HG02763 (cell line): Measurements from ENCODE around the gene ASB15.

Experiments used
- ATAC-seq: cut with Tn5 transposase; IDR thresholded peaks from one replicate; pipeline ENCODE4 v1.9.1; 2021; ENCODE audit warnings: mild to moderate bottlenecking, moderate library complexity; ENCODE audit not compliant: unreplicated experiment

ASB15 gene

DNA sequence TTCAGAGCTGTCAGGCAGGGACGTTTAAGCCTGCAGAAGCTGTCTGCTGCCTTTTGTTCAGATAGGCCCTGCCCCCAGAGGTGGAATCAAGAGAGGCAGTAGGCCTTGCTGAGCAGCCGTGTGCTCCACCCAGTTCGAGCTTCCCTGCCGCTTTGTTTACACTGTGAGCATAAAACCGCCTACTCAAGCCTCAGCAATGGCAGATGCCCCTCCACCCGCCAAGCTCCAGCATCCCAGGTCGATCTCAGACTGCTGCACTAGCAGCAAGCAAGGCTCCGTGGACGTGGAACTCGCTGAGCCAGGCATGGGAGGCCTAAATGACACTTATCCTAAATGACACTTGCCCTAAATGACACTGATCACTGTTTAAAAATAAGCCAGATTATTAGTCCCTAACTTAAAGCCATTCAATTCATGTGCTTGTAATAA, 6.8 kb upstream of the ASB15 start:
- no peak for ATAC-seq

DNA sequence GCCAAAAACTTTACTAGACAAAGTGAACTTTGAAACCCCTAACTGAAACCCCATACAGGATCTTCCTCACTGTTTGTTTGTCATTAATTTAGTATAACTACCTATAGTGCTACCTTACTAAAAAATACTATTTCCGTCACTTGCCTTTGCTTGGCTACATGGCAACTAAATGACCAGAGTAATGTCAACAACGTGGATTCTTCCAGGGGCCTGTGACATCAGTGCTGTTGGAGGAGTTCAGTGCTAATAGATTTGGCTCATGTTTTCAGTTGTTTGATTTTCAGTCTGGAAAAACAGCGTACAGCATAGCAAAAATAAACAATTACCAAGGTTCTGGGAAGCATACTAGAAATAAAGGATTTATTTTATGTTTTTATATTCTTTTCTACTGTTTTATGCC, 3.0 kb upstream of the ASB15 start:
- ATAC-seq: no peak

DNA sequence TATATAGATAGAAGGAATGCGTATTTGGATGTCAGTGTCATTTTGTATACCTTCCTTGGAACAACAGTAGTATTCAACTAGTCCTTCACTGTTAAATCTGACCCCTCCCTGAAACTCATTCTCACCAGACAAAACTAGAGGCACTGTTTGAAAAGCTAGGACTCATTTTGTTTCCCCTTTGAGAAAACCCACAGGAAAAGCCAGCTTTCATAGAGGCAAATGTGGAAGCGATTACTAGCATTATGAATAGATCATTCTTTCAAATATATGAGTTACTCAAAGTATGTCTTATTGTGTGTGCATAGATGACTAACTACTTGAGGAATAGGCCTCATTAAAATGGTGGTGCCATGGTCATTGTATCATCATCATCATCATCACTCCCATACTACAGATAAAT, 1.9 kb upstream of the ASB15 start:
- ATAC-seq: no peak

DNA sequence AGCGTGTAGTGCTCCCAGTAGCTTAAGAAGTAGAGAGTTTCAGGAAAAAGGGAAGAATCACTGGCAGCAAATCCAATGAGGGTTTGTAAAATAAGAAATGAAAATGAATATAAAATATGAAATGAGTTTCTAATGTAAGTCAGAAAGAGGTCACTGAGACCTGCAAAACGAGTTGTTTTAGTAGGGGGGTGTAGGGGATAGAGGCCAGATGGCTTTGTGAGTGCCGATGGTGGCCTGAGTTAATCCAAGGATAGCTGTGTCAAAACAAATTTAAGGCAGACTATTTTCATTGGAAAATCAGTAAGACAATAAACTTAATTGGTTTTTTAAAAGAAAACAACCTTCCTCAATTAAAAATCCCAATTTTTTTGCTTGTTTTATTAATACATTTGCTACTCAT, 745 bp upstream of the ASB15 start:
- ATAC-seq: no peak

DNA sequence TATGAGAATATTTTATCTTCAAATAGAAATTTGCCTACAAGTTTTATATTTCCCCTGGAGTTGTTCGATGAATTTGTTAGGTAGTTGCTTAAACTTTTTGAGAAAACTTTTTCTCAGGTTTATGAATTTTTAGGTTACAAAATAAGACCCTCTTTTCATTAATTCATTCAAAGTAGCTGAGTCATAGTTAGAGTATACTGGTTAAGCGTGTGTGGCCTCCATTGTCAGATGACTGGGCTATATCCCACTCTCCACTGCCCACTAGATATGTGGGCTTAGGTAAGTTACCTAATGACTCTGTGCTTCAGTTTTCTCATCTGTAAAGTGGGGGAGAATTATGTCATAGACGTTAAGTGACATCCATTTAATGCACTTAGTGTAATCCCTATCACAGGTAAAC, 1.0 kb downstream of the ASB15 start:
- ATAC-seq: no peak

DNA sequence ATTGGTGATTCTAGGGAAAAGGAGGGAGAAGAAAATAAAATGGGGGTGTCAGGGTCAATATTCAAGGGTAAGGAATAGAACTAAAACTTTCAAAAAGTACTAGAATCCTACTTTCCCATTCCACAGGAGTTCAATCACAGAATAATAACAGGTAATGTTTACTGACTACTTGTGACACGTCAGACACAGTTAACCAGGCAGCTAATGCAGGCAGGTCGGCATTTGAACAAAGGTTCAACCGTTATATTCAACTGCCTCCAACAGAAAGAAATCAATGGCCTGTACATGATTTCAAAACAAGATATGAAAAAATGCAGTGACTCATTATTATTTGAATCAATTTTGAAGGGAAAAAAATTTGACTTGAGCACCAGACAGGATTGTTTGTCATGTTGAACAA, 3.1 kb downstream of the ASB15 start:
- ATAC-seq: no peak

DNA sequence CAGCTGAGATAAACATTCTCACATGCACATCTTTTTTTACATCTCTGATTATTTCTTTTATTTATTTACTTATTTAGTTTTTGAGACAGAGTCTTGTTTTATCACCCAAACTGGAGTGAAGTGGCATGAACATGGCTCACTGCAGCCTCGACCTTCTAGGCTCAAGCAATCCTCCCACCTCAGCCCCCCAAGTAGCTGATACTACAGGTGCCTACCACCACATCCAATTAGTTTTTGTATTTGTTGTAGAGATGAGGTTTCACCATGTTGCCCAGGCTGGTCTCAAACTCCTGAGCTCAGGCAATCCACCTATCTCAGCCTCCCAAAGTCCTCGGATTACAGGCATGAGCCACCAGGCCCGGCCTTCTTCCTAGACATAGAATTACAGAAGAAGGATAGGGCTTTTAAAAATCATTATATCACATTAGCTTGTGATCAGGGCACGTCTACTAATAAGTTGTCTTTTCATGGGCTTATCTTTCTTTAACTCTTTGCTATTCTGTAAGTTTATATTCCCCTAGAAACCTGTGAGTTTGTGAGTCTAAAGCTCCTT, 5.9 kb downstream of the ASB15 start:
- no peak for ATAC-seq

DNA sequence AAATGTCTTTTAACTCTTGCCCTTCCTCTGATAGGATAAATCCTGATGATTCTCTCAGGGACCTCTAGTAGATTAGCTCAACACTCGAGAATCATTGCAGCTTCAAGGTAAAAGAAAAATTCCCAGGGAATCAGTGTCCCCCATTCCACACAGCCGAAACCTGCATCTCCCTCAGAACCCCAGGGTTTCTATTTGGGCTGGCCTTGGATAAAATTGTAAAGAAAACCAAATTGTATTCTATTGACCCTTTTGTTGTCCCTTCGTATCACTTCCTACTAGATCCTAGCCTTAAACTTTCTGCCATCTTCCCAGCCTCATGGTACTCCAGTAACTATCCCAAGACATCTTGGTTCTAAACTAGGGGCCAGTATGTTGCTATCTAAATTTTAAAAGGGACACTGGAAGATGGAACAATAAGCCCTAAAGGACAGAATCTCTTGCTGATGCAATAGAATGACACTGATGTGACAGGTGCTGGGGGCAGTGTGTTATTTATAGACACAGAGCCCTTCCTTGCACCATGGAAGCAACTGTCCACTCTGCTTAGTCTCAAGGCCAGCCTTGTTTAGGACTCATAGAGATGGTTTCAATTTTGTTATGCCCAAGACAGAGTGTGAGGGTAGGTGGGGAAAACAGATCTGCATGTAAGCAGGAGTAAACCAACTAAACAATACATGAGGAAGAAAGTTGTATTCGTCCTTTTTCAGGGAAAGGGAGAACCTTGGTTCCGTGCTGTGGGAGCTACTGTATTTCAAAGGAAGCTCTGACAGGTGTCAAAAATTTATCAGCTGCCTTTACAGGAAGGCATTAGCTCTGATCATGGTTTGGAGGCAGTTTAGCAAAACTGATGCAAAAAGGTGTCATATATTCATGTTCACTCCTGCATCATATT, 7.6 kb downstream of the ASB15 start:
- ATAC-seq: no peak

DNA sequence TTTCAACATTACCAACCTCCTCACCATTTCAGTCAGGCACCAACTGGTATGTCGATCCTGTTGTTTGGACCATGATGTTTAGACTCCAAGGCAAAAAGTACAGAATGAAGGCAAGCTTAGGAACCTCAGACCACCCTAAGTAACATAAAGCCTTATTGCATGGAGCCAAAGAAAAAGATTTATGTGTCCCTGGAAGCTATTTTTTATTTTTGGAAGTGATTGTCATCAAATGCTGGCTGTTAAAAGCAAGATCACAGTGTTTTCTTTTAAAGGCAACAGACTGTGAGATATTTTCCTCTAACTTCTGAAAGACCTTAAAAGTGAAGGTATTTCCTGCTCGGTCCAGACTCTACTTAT, 8.2 kb downstream of the ASB15 start:
- ATAC-seq: no peak

DNA sequence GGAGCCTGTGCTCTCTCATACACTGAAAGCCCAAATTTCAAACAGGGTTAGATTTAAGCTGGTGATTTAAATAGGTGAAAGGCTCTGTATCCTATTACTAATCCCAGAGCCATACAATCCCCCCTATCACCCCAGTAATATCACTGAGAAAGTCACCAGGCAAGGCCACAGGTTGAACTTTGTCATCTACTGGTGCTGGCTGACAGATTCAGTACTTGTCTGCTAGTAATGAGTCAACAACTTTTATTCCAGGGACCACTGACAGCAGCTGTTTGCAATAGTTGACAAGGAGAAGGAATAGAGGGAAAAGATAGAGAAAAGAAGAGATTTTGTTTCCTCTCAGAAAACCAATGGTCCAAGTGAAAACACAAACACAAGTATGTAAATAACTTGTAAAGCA, 10.4 kb downstream of the ASB15 start:
- ATAC-seq: no peak

DNA sequence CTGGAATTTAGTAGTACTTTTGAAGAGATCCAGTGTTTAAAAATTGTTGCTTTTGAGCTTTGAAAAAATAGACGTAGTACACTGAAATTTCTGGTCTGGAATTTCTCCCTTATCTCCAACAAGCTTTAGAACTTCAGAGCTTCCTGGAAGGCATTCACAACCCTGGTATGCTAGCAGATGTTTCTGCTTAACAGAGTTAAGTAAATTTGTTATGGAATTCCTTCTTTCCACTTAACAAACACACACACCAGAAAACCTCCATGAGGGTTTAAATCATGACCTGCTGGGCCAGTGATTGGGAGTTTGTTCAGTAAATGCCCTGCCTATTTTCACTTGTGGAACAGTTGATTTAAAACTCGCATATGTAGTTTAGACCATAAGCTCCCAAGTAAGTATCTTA, 13.7 kb downstream of the ASB15 start:
- ATAC-seq: no peak

DNA sequence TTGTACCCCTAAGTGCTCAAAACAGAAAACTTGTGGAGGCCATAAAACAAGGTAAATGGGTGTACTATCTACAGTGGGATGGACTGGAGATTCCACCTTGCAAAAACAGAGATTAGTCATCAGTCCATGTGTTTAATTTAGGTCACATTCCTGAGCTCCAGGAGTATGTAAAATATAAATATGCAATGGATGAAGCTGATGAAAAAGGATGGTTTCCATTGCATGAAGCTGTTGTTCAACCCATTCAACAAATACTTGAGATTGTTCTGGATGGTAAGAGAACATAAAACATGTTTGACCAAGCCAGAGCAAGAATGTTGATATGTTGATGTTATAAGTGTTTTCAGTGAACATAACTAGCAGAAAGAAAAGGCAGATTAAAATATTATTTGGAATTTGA, 14.6 kb downstream of the ASB15 start:
- no peak for ATAC-seq

DNA sequence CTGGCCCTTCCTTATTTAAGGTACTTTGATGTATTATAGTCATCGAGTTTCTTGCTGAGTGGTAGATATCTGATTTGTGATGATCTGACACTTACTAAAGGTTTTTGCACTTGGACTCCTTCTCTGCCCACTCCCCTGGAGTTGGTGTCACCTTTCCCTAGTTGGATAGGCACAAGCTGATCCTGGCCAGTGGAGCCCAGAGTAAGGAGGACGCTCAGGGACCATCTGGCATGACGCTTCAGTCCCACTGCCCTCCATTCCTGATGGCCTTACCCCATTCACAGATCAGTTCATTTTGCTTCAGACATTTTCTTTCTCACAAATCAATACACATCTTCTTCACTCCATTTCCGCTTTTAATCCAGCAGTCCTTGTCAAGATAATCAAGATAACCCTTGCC, 20.1 kb downstream of the ASB15 start:
- no peak for ATAC-seq

DNA sequence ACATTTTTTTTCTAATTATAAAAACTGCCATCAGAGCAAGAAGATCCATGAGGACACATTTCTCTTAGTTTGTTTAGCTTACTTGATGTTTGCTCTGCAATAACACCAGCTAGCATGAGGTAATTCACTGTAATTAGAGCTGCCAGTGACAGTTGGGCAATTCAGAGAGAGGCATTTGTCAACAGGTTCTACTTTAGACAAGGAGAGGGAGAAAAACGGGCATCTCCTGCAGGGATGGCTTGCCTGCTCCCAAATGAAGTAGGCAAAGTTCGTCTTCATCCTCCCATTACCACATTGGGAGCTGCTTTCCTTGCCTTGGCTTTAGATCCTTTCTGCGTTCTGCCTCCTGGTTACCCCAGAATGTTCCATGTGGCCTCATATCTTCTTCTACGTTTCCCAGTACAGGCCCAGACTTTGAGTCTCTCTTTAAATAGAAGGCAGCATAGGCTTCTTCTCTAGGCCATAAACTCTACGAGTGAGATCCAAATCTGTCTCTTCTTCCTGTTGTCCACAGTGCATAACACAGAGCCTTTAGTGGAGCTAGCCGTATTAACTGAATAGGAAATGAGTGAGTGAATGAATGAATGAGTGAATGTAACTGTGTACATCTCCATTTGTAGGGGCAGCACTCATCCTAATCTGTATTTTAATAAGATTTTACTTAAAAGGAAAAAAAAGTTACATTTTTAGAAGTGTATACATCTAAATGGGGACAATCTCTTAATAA, 21.2 kb downstream of the ASB15 start:
- ATAC-seq: no peak

DNA sequence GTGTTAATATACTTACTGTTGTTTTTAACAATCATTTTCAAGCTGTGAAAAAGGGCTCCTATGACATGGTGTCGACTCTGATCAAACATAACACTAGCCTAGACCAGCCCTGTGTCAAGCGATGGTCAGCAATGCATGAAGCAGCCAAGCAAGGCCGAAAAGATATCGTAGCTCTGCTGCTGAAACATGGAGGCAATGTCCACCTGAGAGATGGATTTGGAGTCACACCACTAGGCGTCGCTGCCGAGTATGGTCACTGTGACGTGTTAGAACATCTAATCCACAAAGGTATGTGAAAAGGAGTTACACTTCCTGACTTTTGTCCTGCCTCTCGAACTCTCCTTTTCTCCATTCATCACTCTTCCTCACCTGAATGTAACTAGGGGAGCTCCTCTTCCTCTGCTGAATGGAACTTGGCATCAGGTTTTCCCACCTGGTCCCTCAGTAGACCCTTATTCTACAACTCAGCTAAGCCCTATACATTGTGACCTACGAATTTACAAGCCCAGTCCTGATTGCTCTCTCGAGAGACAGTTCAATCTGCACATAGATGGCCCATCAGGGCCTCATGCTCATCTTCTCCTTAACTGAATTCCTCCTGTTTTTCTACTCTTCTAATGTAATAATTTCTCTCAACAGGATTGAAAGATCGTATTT, 23.0 kb downstream of the ASB15 start:
- ATAC-seq: peak; percentile 93

DNA sequence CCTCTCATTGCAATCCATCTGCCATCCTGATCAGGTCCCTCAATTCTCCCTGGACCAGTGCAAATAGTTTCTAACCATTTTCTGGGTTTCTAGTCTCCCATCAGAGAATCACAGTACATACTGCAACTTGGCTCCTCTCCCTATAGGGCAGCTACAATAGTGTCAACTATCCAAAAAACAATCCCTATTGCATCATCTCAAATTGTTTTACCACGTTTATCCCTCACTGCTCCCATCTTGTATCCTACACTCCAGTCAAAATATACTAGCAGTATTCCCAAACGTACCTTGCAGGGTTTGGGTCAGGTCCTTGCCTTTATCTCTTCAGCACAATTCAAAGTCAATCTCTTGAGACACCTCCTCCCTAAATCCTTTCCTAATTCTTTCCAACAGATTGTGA, 23.6 kb downstream of the ASB15 start:
- no peak for ATAC-seq

DNA sequence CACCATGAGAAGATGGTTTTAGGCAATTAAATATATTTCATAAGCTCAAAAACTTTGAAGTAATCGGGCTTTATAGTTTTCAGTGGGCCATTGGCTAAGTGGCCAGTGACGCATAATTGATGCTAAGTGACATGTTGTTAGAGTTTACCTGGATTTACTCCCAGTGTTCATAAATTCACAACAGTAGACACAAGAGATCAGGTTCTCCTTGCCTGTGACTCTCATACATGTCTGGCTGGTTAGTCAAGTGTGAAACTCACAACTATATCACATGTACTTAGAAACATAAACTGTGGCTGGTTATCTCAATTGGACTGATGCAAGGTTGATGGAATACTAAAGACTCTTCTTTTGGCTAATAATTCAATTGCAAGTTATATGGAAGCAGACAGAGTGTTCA, 26.2 kb downstream of the ASB15 start:
- no peak for ATAC-seq

DNA sequence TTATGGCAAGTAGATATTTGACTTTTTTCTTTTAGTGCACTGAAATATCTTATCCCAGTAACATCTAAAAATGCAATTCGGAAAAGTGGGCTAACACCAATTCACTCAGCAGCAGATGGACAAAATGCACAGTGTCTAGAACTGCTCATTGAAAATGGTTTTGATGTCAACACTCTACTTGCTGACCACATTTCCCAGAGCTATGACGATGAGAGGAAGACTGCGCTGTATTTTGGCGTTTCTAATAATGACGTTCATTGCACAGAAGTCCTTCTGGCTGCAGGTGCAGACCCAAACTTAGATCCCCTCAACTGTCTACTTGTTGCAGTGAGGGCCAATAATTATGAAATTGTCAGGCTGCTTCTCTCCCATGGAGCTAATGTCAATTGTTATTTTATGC, 27.2 kb downstream of the ASB15 start:
- no peak for ATAC-seq

DNA sequence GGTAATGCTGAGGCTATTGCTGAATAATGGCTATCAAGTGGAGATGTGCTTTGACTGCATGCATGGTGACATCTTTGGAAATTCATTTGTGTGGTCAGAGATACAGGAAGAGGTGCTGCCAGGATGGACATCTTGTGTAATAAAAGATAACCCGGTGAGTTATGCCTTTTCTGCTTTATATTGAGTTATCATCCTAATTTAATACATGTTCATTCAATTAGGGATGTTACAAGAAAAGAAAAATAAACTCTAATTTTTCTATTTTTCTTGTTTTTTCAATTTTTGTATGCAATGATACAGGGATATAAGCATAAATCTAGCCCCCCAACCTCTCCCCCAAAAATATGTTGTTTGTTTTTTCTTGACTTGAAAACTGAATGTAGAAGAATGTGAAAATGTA, 27.7 kb downstream of the ASB15 start:
- ATAC-seq: no peak

DNA sequence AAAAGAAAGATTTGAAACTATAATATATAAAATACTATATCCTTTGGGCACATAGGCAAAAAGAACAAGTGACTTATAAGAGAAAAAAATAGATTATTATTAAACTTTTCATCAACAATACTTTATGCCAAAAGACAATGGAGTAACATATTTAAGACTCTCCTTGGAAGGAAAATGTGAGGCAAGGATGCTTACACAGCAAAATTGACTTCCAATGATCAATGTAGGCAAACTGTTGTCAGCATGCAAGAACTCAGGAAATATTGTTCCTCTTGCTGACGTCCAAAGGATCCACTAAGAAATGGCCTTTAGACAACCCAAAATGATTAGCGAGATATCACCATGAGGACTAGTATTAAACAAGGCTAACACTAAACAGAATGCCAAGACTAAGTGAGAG, 31.2 kb downstream of the ASB15 start:
- no peak for ATAC-seq

DNA sequence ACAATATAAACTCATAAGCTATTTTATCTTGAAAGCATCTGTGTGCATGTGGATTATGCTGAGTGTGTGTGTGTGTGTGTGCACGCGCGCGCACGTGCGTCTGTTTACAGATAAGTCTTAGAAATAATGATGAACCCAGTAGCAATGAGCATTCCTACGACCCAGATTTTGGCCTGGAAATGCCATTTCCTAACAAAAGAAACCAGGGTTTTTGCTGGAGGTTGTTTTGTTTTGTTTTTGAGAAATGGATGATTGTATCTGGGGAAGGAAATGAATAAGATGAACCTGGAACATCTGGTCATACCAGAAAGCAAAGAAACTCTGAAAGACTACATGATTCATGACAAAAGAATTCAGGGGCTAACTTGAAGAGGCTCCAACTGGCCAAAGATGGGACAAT, 31.9 kb downstream of the ASB15 start:
- ATAC-seq: no peak
